ENCODE measurements around the gene DAZL. TPM values are rescaled to one million over a fixed set of nuclear protein-coding genes. Genes with fewer than 3 reads are reported as not detected.

Gene DAZL
- total and polyA plus RNA-seq, 9 of the 15 experiments (the other 6 are each of a cell fraction or from before 2014, with no cell fraction given), result not detected

GRCh38 chr3:16546186-16547010 is 58.8 kb downstream of the DAZL start (continued):
- no peak for TF ChIP-seq GTF2B (IDR thresholded peaks at IDR 0.05; ENCODE audit: extremely low read depth, insufficient read length)
- TF ChIP-seq ZNF695 (CRISPR knock-in tag; IDR thresholded peaks at IDR 0.05), result no peak
- TF ChIP-seq FOXA1 (IDR thresholded peaks at IDR 0.05; ENCODE audit: borderline replicate concordance), result no peak
- no peak for TF ChIP-seq ZBTB7A (IDR thresholded peaks at IDR 0.05; ENCODE audit: borderline replicate concordance, control insufficient read depth, low read depth, low read length)
- no peak for TF ChIP-seq KLF13 (tag; IDR thresholded peaks at IDR 0.05; ENCODE audit: borderline replicate concordance, low read depth)
- peak; percentile 75 for TF ChIP-seq POLR2G (IDR thresholded peaks at IDR 0.05; ENCODE audit: low read depth, low read length)
- no peak for TF ChIP-seq SMAD2 (IDR thresholded peaks at IDR 0.05; ENCODE audit: low read depth, low read length)
- no peak for TF ChIP-seq RBM25 (IDR thresholded peaks at IDR 0.05; ENCODE audit: low read depth, low read length, severe bottlenecking)
- TF ChIP-seq IRF2 (CRISPR knock-in tag; IDR thresholded peaks at IDR 0.05), result no peak
- 0 out of 4 replicates have a peak, but pooled peaks of 1 of the 2 experiments have one; percentile 40 for TF ChIP-seq HDAC1 (IDR thresholded peaks at IDR 0.05)
- TF ChIP-seq, protein P1, sequence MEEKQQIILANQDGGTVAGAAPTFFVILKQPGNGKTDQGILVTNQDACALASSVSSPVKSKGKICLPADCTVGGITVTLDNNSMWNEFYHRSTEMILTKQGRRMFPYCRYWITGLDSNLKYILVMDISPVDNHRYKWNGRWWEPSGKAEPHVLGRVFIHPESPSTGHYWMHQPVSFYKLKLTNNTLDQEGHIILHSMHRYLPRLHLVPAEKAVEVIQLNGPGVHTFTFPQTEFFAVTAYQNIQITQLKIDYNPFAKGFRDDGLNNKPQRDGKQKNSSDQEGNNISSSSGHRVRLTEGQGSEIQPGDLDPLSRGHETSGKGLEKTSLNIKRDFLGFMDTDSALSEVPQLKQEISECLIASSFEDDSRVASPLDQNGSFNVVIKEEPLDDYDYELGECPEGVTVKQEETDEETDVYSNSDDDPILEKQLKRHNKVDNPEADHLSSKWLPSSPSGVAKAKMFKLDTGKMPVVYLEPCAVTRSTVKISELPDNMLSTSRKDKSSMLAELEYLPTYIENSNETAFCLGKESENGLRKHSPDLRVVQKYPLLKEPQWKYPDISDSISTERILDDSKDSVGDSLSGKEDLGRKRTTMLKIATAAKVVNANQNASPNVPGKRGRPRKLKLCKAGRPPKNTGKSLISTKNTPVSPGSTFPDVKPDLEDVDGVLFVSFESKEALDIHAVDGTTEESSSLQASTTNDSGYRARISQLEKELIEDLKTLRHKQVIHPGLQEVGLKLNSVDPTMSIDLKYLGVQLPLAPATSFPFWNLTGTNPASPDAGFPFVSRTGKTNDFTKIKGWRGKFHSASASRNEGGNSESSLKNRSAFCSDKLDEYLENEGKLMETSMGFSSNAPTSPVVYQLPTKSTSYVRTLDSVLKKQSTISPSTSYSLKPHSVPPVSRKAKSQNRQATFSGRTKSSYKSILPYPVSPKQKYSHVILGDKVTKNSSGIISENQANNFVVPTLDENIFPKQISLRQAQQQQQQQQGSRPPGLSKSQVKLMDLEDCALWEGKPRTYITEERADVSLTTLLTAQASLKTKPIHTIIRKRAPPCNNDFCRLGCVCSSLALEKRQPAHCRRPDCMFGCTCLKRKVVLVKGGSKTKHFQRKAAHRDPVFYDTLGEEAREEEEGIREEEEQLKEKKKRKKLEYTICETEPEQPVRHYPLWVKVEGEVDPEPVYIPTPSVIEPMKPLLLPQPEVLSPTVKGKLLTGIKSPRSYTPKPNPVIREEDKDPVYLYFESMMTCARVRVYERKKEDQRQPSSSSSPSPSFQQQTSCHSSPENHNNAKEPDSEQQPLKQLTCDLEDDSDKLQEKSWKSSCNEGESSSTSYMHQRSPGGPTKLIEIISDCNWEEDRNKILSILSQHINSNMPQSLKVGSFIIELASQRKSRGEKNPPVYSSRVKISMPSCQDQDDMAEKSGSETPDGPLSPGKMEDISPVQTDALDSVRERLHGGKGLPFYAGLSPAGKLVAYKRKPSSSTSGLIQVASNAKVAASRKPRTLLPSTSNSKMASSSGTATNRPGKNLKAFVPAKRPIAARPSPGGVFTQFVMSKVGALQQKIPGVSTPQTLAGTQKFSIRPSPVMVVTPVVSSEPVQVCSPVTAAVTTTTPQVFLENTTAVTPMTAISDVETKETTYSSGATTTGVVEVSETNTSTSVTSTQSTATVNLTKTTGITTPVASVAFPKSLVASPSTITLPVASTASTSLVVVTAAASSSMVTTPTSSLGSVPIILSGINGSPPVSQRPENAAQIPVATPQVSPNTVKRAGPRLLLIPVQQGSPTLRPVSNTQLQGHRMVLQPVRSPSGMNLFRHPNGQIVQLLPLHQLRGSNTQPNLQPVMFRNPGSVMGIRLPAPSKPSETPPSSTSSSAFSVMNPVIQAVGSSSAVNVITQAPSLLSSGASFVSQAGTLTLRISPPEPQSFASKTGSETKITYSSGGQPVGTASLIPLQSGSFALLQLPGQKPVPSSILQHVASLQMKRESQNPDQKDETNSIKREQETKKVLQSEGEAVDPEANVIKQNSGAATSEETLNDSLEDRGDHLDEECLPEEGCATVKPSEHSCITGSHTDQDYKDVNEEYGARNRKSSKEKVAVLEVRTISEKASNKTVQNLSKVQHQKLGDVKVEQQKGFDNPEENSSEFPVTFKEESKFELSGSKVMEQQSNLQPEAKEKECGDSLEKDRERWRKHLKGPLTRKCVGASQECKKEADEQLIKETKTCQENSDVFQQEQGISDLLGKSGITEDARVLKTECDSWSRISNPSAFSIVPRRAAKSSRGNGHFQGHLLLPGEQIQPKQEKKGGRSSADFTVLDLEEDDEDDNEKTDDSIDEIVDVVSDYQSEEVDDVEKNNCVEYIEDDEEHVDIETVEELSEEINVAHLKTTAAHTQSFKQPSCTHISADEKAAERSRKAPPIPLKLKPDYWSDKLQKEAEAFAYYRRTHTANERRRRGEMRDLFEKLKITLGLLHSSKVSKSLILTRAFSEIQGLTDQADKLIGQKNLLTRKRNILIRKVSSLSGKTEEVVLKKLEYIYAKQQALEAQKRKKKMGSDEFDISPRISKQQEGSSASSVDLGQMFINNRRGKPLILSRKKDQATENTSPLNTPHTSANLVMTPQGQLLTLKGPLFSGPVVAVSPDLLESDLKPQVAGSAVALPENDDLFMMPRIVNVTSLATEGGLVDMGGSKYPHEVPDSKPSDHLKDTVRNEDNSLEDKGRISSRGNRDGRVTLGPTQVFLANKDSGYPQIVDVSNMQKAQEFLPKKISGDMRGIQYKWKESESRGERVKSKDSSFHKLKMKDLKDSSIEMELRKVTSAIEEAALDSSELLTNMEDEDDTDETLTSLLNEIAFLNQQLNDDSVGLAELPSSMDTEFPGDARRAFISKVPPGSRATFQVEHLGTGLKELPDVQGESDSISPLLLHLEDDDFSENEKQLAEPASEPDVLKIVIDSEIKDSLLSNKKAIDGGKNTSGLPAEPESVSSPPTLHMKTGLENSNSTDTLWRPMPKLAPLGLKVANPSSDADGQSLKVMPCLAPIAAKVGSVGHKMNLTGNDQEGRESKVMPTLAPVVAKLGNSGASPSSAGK (IDR thresholded peaks at IDR 0.05), result peak; percentile 12; the same call in 1 of the 2 replicates
- no peak for TF ChIP-seq XRCC4 (IDR thresholded peaks at IDR 0.05; ENCODE audit: extremely low read depth, insufficient read depth, insufficient read length)
- TF ChIP-seq ZNF184 (CRISPR knock-in tag; IDR thresholded peaks at IDR 0.05), result no peak
- TF ChIP-seq NEUROD1 (IDR thresholded peaks at IDR 0.05; ENCODE audit: borderline replicate concordance, low read depth, low read length, partially characterized antibody), result peak; percentile 54
